H1 (cell line): ENCODE data around the gene IGFBP4. TPM values are rescaled to one million over a fixed set of nuclear protein-coding genes. Genes with fewer than 3 reads are reported as not detected.

Source experiments
- CBX5 ChIP-seq: fragments of 300-800, 300-1000 bp; sonication (generic); IDR thresholded peaks from 2 replicates; pipeline ENCODE4 v1.7.1; 2016; ENCODE audit warnings: antibody characterized with exemption, low read length, low read depth
- KDM1A ChIP-seq: fragments of 200-600, 300-600 bp; sonication (generic); IDR thresholded peaks from 2 replicates; pipeline ENCODE4 v1.7.1; 2016; ENCODE audit warnings: mild to moderate bottlenecking, low read length, borderline replicate concordance
- SIN3A ChIP-seq, 2 experiments: IDR thresholded peaks in 1 of 2; conservative IDR thresholded peaks in 1 of 2; 2 replicates each; pipeline ENCODE4 v1.6.1; 2011 to 2012; ENCODE audit warnings: low read length in 2 of 2, improper control_type of control experiment in 1 of 2, low read depth in 1 of 2, mild to moderate bottlenecking in 1 of 2
- SUZ12 ChIP-seq: fragments of 200-600 bp; sonication (generic); IDR thresholded peaks from 2 replicates; pipeline ENCODE4 v1.6.1; 2012; ENCODE audit warnings: mild to moderate bottlenecking, inconsistent platforms, low read length, moderate library complexity, mixed read lengths
- polyA plus RNA-seq, 7 experiments: library from polyadenylated mRNA; depleted of rRNA in 3 of 7; stranded (reverse) in 5 of 7; unstranded in 2 of 7; fragments of >200 nt in 5 of 7; fragments of 200-250 nt in 2 of 7; gene quantifications; 1 replicate in 5 of 7; 2 replicates in 1 of 7; 4 replicates in 1 of 7; pipeline versions ENCODE4 v1.2.1 to v1.2.3, GENCODE V29; 2011 to 2013; ENCODE audit warnings: missing spikeins in 2 of 7, mixed read lengths in 2 of 7
- total RNA-seq: library from RNA; stranded (reverse); fragmentation: NEBNext Ultra II Directional; extraction: Animal tissue kit (Norgen Biotek cat#: 25700); gene quantifications from 2 replicates; pipeline ENCODE4 v1.2.1, GENCODE V29; 2021

Gene IGFBP4
- total and polyA plus RNA-seq, 2 of the 8 experiments (the other 6 are each of a cell fraction or from before 2014, with no cell fraction given): 85.5 to 105 TPM

DNA sequence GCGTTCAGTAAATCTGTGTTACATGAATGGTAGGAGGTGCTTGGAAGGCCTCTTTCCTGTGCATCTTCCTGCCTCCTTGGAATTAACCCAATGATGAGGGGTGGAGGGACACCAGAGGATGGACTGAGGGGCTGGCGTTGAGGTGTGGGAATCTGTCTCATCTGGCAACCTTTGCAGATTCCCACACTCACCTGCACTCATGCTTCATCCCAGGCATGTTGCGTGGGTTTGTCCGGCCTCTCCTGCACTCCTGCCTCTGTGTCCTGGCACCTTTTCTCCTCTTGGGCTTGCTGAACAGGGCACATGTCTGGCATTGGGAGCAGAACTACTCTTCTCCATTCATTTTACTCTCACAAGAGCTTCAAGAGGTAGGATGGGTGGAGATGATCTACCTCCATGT, 3.1 kb upstream of the IGFBP4 start (continued):
- TF ChIP-seq SIN3A (conservative IDR thresholded peaks at IDR 0.05 in 1 of 2, IDR thresholded peaks at IDR 0.05 in 1 of 2; ENCODE audit: low read depth in 1 of 2, low read length in 2 of 2): no peak
- no peak for TF ChIP-seq KDM1A
- TF ChIP-seq CBX5: no peak
- TF ChIP-seq SUZ12: no peak
